Fibroblast of the aortic adventitia (primary cell): ENCODE data around the gene TP53. TPM values are rescaled to one million over a fixed set of nuclear protein-coding genes. Genes with fewer than 3 reads are reported as not detected.
"Not testable (repeated sequence)": the region's sequence is repeated elsewhere in the genome, so short reads cannot be mapped to it uniquely, and the experiment has no call there.

Source experiments
- DNase-seq: peaks from one replicate; pipeline ENCODE4 v3.0.0-alpha.2; 2010; ENCODE audit warnings: low read depth
- H3K4me3 ChIP-seq: 2 replicates; pipeline ENCODE4 v1.5.1; 2011; ENCODE audit warnings: low read depth, mild to moderate bottlenecking, control low read depth, low read length, moderate library complexity
- total RNA-seq: library from RNA; depleted of rRNA; stranded (reverse); fragments of >200 nt; gene quantifications from 2 replicates; pipeline ENCODE4 v1.2.3, GENCODE V29; 2012; ENCODE audit warnings: low replicate concordance
- TF ChIP-seq, protein P1 (sequence below): IDR thresholded peaks from 2 replicates; pipeline ENCODE4 v1.5.1; 2011; ENCODE audit warnings: mild to moderate bottlenecking, low read length, control low read depth, inconsistent platforms; ENCODE audit not compliant: insufficient read depth

TP53 gene
- total RNA-seq, 1 donor, result 68.7 TPM

DNA sequence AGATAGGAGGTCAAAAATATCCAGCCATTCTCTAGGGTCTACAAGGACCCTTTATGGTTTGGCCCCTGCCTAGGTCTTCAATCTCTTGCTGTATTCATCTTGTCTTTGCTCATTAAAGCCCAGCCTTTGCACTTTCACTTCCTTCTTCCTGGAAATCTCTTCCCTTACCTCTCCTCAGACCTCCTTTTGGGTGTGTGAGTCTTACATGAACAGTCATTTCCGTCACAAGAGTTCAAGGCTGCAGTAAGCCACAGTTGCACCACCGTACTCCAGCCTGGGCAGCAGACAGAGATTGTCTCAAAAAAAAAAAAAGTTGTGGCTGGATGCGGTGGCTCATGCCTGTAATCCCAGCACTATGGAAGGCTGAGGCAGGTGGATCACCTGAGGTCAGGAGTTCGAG lies 42.5 kb downstream of the TP53 start:
- TF ChIP-seq, protein P1, sequence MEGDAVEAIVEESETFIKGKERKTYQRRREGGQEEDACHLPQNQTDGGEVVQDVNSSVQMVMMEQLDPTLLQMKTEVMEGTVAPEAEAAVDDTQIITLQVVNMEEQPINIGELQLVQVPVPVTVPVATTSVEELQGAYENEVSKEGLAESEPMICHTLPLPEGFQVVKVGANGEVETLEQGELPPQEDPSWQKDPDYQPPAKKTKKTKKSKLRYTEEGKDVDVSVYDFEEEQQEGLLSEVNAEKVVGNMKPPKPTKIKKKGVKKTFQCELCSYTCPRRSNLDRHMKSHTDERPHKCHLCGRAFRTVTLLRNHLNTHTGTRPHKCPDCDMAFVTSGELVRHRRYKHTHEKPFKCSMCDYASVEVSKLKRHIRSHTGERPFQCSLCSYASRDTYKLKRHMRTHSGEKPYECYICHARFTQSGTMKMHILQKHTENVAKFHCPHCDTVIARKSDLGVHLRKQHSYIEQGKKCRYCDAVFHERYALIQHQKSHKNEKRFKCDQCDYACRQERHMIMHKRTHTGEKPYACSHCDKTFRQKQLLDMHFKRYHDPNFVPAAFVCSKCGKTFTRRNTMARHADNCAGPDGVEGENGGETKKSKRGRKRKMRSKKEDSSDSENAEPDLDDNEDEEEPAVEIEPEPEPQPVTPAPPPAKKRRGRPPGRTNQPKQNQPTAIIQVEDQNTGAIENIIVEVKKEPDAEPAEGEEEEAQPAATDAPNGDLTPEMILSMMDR, result no peak
- DNase-seq, result no peak
- H3K4me3 ChIP-seq, result no peak overlapping the region

DNA sequence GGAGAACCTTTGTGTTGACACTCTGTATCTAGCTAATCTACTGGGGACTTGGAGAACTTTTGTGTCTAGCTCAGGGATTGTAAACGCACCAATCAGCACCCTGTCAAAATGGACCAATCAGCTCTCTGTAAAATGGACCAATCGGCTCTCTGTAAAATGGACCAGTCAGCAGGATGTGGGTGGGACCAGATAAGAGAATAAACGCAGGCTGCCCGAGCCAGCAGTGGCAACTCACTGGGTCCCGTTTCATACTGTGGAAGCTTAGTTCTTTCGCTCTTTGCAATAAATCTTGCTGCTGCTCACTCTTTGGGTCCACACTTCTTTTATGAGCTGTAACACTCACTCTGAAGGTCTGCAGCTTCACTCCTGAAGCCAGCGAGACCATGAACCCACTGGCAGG lies 45.7 kb downstream of the TP53 start:
- not testable (repeated sequence) for H3K4me3 ChIP-seq, DNase-seq

DNA sequence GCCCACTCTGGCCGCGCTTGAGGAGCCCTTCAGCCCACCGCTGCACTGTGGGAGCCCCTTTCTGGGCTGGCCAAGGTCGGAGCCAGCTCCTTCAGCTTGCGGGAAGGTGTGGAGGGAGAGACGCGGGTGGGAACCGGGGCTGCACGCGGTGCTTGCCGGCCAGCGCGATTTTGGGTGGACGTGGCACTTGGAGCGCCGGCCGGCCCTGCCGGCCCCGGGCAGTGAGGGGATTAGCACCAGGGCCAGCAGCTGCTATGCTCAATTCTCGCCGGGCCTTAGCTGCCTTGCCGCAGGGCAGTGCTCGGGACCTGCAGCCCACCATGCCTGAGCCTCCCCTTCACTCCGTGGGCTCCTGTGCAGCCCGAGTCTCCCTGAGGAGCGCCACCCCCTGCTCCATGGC lies 46.5 kb downstream of the TP53 start:
- TF ChIP-seq, protein P1, result no peak
- DNase-seq, result no peak
- H3K4me3 ChIP-seq, result no peak overlapping the region

DNA sequence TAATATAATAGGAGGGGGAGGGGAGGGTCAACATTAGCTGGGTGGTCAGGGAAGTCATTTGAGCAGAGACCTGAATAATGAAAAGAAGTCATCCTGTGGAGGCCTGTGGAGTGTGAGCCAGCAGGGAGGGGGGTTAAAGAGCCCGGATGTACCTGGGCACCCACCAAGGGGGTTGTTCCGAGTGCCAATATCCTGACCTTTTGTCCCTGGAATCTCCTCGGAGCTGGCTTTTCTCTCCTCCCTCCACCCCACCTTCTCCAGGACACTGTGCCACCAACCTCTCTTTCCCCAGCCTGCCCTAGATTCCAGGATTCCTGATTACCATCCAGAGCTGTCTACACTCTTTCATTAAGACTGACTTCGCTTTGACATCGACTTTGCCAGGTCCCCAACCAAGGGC lies 51.1 kb downstream of the TP53 start:
- TF ChIP-seq, protein P1, result no peak

DNA sequence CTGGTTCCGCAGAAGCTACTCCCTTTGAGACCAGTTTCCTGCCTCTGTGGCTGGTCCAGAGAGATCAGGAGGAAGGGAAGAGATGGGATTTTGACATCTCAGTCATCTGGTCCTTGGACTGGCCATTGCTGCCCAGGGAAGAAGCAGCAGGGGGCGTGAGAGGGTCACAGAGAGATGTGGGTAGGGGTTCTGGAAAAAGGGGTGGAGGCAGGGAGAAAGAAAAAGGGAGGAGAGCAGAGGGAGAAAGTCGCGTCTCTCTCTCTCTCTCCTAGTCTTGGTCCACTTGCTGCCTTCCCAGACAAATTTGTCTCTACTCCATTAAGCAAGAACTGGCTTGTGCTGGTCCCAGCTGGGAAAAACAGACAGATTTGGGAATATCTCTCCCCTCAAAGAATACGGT lies 52.9 kb downstream of the TP53 start:
- DNase-seq, result peak; percentile 45
- H3K4me3 ChIP-seq, result no peak overlapping the region
- TF ChIP-seq, protein P1, result peak; percentile 68

More for the DNA sequence above, 51.1 kb downstream of the TP53 start:
- DNase-seq, result no peak
- no peak overlapping the region for H3K4me3 ChIP-seq

DNA sequence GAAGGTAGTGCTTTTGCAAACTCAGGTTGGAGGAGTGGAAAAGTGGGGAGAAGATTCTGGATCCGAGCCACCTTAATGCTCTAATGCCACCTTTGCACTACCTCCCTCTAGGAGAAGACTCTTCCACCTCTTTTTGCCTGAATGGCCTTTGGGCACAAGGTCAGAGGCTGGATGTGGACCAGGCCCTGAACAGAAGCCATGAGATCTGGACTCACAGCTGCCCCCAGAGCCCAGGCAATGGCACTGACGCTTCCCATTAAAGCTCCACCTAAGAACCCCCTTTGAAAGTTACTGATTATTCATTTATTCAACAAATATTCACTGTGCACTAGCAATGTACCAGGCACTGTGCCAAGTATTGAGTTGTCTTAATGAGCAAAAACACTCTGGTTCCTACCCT lies 54.2 kb downstream of the TP53 start:
- TF ChIP-seq, protein P1, result no peak
- no peak for DNase-seq
- H3K4me3 ChIP-seq, result no peak overlapping the region

DNA sequence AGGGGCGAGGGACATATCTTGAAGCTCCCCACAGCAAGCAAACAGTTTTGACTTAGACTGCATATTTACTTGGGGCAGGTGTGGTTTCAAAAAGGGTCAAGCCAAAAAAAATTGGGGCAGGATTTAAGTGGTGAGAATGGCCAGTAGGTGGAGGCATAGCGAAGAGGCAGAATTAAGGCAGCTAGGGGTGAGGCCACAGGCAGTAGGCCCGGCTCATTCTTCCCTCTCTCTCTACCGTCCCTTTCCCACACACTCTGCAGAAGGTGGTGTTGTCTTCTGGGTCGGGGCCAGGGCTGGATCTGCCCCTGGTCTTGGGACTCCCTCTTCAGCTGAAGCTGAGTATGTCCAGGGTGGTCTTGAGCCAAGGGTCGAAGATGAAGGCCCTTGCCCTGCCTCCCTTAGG lies 54.8 kb downstream of the TP53 start:
- DNase-seq, result peak; percentile 73
- TF ChIP-seq, protein P1, result peak; percentile 67
- no peak overlapping the region for H3K4me3 ChIP-seq
